Ovary (tissue), 9 donors: Measurements from ENCODE around the gene SEC16B. TPM values are rescaled to one million over a fixed set of nuclear protein-coding genes. Genes with fewer than 3 reads are reported as not detected.

ENCODE experiments used
- DNase-seq, 5 donors: peaks; one replicate each; pipeline ENCODE4 v3.0.0-alpha.2; 2019 to 2020
- H3K27ac ChIP-seq, 2 donors: fragments of 200-600 bp; one replicate each; pipeline versions ENCODE4 v1.5.1 to v1.8.0; 2019 to 2022
- H3K27me3 ChIP-seq: fragments of 200-600 bp; one replicate; pipeline ENCODE4 v1.8.0; 2022
- H3K36me3 ChIP-seq: fragments of 200-600 bp; sonication (generic); one replicate; pipeline ENCODE4 v1.5.1; 2019
- H3K4me1 ChIP-seq: one replicate; pipeline ENCODE4 v1.8.1; 2013; ENCODE audit warnings: mild to moderate bottlenecking, moderate library complexity; ENCODE audit not compliant: insufficient read depth
- H3K4me3 ChIP-seq: fragments of 200-600 bp; sonication (generic); one replicate; pipeline ENCODE4 v1.5.1; 2017
- H3K9me3 ChIP-seq, 2 donors: fragments of 200-600 bp in 1 of 2; sonication (generic) in 1 of 2; one replicate each; pipeline versions ENCODE4 v1.5.1 to v1.8.1; 2013 to 2019; ENCODE audit warnings: mild to moderate bottlenecking in 1 of 2, moderate library complexity in 1 of 2
- EP300 ChIP-seq: sonication (generic); formaldehyde crosslinking; IDR thresholded peaks from one replicate; pipeline ENCODE4 v1.6.1; 2017; ENCODE audit warnings: antibody characterized with exemption
- POLR2A ChIP-seq: fragments of 450-650 bp; IDR thresholded peaks from one replicate; pipeline ENCODE4 v1.6.1; 2017; ENCODE audit warnings: antibody characterized with exemption, mild to moderate bottlenecking, moderate library complexity
- WGBS, 3 donors: extraction: QIAGEN DNeasy Blood & Tissue Kit in 1 of 3; methylation state at CpG; one replicate each; pipeline versions ENCODE4 v1.1.5 to v1.1.7; 2013 to 2017; 5-methylcytosine and 5-hydroxymethylcytosine counted together
- intact Hi-C, 4 donors: fragments of 100-400 bp; cut with DNase I; formaldehyde crosslinking; loops; one replicate each; pipeline versions ENCODE4 v1.11.0 to v1.15.1; 2022 to 2023
- polyA plus RNA-seq, 2 donors: library from polyadenylated mRNA; stranded (reverse); fragments of 200-250 nt in 1 of 2; fragments of 350-450 nt in 1 of 2; fragmentation: Illumina TruSeq in 1 of 2; extraction: RNeasy Lipid Tissue Mini Kit (QIAGEN cat#74804) in 1 of 2; gene quantifications; one replicate each; pipeline ENCODE4 v1.2.3, GENCODE V29; 2013 to 2014
- total RNA-seq, 7 donors: library from RNA; depleted of rRNA in 2 of 7; stranded (reverse); fragments of >200 nt in 2 of 7; fragmentation: NEBNext Ultra II Directional in 3 of 7; extraction: Animal tissue kit (Norgen Biotek cat#: 25700) in 3 of 7; gene quantifications; one replicate each; pipeline versions ENCODE4 v1.1.0 to v1.2.4, GENCODE V29; 2016 to 2023
- TF ChIP-seq, protein P1 (sequence below), 3 donors: fragments of 450-650 bp in 2 of 3; fragments of 200-600 bp in 1 of 3; IDR thresholded peaks; one replicate each; pipeline versions ENCODE4 v1.5.1 to v1.8.0; 2016 to 2022; ENCODE audit warnings: antibody characterized with exemption in 3 of 3, mild to moderate bottlenecking in 1 of 3
- donor health status: DM: no; HTN: no; CAD: no; lungs with moderate emphysema.
- donor health status: DM: no; HTN: no; CAD: no.
- donor health status: Bipolar disorder and iron deficiency.
- donor health status: DM: yes; HTN: yes; CAD: no.
- donor health status: DM: no; HTN: no; CAD: no.
- donor health status: DM: yes; HTN: yes; CAD: no.

SEC16B gene
- total and polyA plus RNA-seq, 9 donors, result 1.6 to 5.1 (median 3.0) TPM

DNA sequence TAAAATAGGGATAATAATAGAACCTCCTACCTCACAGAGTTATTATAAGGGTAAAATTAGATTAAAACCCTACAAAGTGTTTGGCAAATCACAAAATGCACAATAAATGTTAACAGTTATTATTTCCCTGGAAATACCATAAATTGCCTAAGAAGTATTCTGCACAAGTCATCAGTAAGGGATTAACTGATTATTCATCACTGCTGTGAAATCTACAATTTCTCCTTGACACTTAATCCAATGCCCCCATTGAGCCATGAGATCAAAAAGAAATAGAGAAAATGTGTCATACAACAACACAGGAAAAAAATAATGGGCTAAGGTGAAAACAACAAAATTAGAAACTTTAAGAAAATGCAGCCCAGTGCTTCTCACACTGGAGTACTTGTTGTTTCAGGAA is 6.7 kb upstream of the SEC16B start:
- H3K27ac ChIP-seq, result no peak overlapping the region
- intact Hi-C loops, result no loop called here
- H3K36me3 ChIP-seq, result no peaks in the 10 kb centered on the region
- no peaks in the 10 kb centered on the region for H3K27me3 ChIP-seq
- TF ChIP-seq EP300 (no peak), POLR2A (no peak)
- TF ChIP-seq, protein P1, sequence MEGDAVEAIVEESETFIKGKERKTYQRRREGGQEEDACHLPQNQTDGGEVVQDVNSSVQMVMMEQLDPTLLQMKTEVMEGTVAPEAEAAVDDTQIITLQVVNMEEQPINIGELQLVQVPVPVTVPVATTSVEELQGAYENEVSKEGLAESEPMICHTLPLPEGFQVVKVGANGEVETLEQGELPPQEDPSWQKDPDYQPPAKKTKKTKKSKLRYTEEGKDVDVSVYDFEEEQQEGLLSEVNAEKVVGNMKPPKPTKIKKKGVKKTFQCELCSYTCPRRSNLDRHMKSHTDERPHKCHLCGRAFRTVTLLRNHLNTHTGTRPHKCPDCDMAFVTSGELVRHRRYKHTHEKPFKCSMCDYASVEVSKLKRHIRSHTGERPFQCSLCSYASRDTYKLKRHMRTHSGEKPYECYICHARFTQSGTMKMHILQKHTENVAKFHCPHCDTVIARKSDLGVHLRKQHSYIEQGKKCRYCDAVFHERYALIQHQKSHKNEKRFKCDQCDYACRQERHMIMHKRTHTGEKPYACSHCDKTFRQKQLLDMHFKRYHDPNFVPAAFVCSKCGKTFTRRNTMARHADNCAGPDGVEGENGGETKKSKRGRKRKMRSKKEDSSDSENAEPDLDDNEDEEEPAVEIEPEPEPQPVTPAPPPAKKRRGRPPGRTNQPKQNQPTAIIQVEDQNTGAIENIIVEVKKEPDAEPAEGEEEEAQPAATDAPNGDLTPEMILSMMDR (IDR thresholded peaks at IDR 0.05), result no peak
- no peaks in the 10 kb centered on the region for H3K4me1 ChIP-seq
- no peak for DNase-seq
- H3K4me3 ChIP-seq, result no peak overlapping the region
- no peaks in the 10 kb centered on the region for H3K9me3 ChIP-seq

DNA sequence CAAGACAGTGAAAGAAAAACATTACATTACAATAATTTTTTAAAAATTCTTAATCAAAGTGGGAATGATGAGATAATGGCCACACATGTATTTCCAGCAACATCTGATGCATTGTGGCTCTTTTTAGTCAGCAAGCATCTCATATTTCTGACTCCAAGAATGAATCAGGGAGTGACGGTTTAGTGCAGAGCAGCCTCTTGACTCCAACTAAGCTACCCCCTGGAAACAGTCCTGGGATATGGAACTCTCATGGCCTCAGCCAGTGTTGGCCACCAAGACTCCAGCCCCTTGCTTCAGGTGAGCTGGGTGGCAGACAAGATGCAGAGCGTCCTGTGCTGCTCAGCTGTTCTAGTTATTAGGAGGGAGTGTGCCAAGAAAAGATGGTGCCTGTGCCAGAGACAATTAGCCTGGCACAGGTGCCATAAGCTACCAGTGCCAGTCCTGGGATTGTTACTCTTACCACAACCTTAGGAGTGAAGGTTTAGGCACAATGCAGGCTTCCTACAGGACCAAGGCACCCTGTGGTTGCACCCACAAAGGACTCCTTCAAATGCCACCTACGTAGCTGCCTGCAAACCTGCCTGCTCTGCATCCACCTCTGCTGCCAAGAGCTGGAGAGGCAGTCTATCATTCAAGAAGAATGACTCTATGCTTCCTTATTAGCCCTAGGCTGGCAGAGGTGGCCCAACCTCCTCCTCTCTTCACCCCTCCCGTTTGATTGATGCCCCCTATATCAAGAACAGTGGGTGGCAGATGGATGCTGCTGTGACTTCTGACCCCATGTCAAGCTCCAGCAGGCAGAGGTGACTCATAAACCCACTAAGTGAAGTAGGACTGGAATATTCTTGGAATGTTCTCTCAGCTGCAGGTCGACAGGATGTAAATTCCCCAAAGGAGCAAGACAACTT is 6.0 kb upstream of the SEC16B start:
- H3K36me3 ChIP-seq, result no peaks in the 10 kb centered on the region
- WGBS, 3 donors, result 68 to 74% (median 70%) methylated on average over 5 of the region's 5 CpGs
- no peak overlapping the region for H3K27ac ChIP-seq
- no peaks in the 10 kb centered on the region for H3K27me3 ChIP-seq
- TF ChIP-seq EP300 (no peak), POLR2A (no peak)
- TF ChIP-seq, protein P1 (IDR thresholded peaks at IDR 0.05), result no peak
- no peaks in the 10 kb centered on the region for H3K4me1 ChIP-seq
- no peak for DNase-seq
- no peak overlapping the region for H3K4me3 ChIP-seq
- H3K9me3 ChIP-seq, result no peaks in the 10 kb centered on the region
- intact Hi-C loops, result no loop called here

DNA sequence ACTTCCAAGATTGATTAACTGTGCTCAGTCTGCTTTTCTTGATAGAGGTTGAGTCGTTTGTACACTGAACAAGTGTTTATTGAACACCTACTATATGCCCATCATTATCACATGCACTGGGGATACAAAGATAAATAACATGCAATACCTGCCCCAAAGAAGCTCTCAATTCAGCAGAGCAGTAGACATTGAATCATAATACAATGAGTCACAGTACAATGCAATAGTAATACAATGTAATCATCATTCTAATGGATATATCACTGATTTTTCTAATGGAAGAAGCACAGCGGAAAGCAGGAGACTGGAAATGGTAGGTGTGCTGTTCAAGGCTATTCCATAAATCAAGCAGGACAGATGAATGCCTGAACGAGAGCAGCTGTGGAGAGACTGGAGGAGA is 3.7 kb upstream of the SEC16B start:
- intact Hi-C loops, result no loop called here
- WGBS, 3 donors, result 76 to 84% (median 82%) methylated on average over 3 of the region's 3 CpGs
- TF ChIP-seq POLR2A (no peak), EP300 (no peak)
- TF ChIP-seq, protein P1 (IDR thresholded peaks at IDR 0.05), result no peak
- Histone ChIP-seq H3K4me3 (no peak overlapping the region), H3K36me3 (no peaks in the 10 kb centered on the region), H3K9me3 (no peaks in the 10 kb centered on the region), H3K4me1 (no peaks in the 10 kb centered on the region), H3K27ac (no peak overlapping the region), H3K27me3 (no peaks in the 10 kb centered on the region)
- DNase-seq, result no peak

DNA sequence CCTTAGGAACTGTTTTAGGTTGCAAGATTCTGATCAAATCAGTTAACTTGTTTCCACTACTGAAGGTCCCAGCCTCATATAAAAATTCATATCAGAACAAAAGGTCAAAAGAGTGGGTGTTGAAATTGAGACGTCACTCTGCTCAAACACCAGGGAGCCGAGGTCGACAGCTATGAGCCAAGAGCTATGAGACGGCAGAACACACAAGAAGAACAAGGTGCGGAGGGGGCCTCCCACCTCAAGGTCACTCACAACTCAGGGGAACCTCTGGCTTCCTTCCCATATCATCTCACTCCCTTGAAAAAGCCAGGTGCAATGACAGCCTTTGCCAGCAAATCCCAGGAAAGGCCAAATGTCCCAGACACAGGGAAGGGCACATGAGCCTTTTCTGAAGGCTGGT is 749 bp downstream of the SEC16B start:
- intact Hi-C loops, result no loop called here
- no peak overlapping the region for H3K4me3 ChIP-seq
- no peaks in the 10 kb centered on the region for H3K27me3 ChIP-seq
- H3K27ac ChIP-seq, result no peak overlapping the region
- no peaks in the 10 kb centered on the region for H3K9me3 ChIP-seq
- TF ChIP-seq EP300 (no peak), POLR2A (no peak)
- TF ChIP-seq, protein P1 (IDR thresholded peaks at IDR 0.05), result no peak
- no peaks in the 10 kb centered on the region for H3K4me1 ChIP-seq
- WGBS, 3 donors, result 30 to 35% (median 32%) methylated on average over 5 of the region's 5 CpGs
- no peak for DNase-seq
- H3K36me3 ChIP-seq, result no peaks in the 10 kb centered on the region
